WERI-Rb-1 (cell line): ENCODE data around the gene OR1S2.

ENCODE experiments used
- DNase-seq: peaks from one replicate; pipeline ENCODE4 v3.0.0-alpha.2; 2020
- H3K27ac ChIP-seq: fragments of 250-450 bp; sonication (Bioruptor Pico); 2 replicates; pipeline ENCODE4 v1.5.1; 2020; ENCODE audit warnings: mild to moderate bottlenecking, moderate library complexity
- H3K27me3 ChIP-seq: fragments of 250-450 bp; sonication (Bioruptor Pico); 2 replicates; pipeline ENCODE4 v1.5.1; 2021; ENCODE audit warnings: mild to moderate bottlenecking, low read depth, moderate library complexity; ENCODE audit not compliant: insufficient read depth, severe bottlenecking
- H3K36me3 ChIP-seq: fragments of 250-450 bp; sonication (Bioruptor Pico); 2 replicates; pipeline ENCODE4 v1.5.1; 2020; ENCODE audit warnings: mild to moderate bottlenecking, moderate library complexity
- H3K4me3 ChIP-seq: 2 replicates; pipeline ENCODE4 v1.5.1; 2011; ENCODE audit warnings: low read depth, mild to moderate bottlenecking, control low read depth, low read length
- H3K9me3 ChIP-seq: fragments of 250-450 bp; sonication (Bioruptor Pico); 2 replicates; pipeline ENCODE4 v1.5.1; 2021; ENCODE audit warnings: mild to moderate bottlenecking, moderate library complexity; ENCODE audit not compliant: severe bottlenecking
- TF ChIP-seq, protein P1 (sequence below): IDR thresholded peaks from 2 replicates; pipeline ENCODE4 v1.5.1; 2011; ENCODE audit warnings: low read depth, mild to moderate bottlenecking, control low read depth, inconsistent platforms, low read length

Gene OR1S2

DNA sequence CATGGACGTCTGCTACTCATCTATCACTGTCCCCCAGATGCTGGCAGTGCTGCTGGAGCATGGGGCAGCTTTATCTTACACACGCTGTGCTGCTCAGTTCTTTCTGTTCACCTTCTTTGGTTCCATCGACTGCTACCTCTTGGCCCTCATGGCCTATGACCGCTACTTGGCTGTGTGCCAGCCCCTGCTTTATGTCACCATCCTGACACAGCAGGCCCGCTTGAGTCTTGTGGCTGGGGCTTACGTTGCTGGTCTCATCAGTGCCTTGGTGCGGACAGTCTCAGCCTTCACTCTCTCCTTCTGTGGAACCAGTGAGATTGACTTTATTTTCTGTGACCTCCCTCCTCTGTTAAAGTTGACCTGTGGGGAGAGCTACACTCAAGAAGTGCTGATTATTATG lies 24.3 kb downstream of the OR1S2 start:
- Histone ChIP-seq H3K4me3 (no peak overlapping the region), H3K9me3 (no peaks in the 10 kb centered on the region), H3K27ac (no peak overlapping the region), H3K27me3 (peaks cover 61% of the 10 kb centered on the region), H3K36me3 (no peaks in the 10 kb centered on the region)
- DNase-seq = no peak
- TF ChIP-seq, protein P1, sequence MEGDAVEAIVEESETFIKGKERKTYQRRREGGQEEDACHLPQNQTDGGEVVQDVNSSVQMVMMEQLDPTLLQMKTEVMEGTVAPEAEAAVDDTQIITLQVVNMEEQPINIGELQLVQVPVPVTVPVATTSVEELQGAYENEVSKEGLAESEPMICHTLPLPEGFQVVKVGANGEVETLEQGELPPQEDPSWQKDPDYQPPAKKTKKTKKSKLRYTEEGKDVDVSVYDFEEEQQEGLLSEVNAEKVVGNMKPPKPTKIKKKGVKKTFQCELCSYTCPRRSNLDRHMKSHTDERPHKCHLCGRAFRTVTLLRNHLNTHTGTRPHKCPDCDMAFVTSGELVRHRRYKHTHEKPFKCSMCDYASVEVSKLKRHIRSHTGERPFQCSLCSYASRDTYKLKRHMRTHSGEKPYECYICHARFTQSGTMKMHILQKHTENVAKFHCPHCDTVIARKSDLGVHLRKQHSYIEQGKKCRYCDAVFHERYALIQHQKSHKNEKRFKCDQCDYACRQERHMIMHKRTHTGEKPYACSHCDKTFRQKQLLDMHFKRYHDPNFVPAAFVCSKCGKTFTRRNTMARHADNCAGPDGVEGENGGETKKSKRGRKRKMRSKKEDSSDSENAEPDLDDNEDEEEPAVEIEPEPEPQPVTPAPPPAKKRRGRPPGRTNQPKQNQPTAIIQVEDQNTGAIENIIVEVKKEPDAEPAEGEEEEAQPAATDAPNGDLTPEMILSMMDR = no peak

GRCh38 chr11:58178444-58178843 lies 25.5 kb downstream of the OR1S2 start:
- H3K27me3 ChIP-seq = peaks cover 60% of the 10 kb centered on the region
- DNase-seq = no peak
- no peaks in the 10 kb centered on the region for H3K9me3 ChIP-seq
- no peak overlapping the region for H3K4me3 ChIP-seq
- H3K36me3 ChIP-seq = no peaks in the 10 kb centered on the region
- no peak overlapping the region for H3K27ac ChIP-seq
- TF ChIP-seq, protein P1 = no peak

GRCh38 chr11:58177409-58178054 lies 26.4 kb downstream of the OR1S2 start:
- TF ChIP-seq, protein P1 = no peak
- H3K27ac ChIP-seq = no peak overlapping the region
- peaks cover 54% of the 10 kb centered on the region for H3K27me3 ChIP-seq

GRCh38 chr11:58165504-58166106 lies 38.3 kb downstream of the OR1S2 start:
- no peak for DNase-seq
- TF ChIP-seq, protein P1 = no peak
- peaks cover 40% of the 10 kb centered on the region for H3K27me3 ChIP-seq
- no peaks in the 10 kb centered on the region for H3K36me3 ChIP-seq
- H3K4me3 ChIP-seq = no peak overlapping the region
- H3K27ac ChIP-seq = no peak overlapping the region
- no peaks in the 10 kb centered on the region for H3K9me3 ChIP-seq

More at GRCh38 chr11:58177409-58178054, 26.4 kb downstream of the OR1S2 start:
- Histone ChIP-seq H3K9me3 (no peaks in the 10 kb centered on the region), H3K4me3 (no peak overlapping the region), H3K36me3 (no peaks in the 10 kb centered on the region)
- no peak for DNase-seq

GRCh38 chr11:58164990-58165389 lies 39.0 kb downstream of the OR1S2 start:
- TF ChIP-seq, protein P1 = no peak

DNA sequence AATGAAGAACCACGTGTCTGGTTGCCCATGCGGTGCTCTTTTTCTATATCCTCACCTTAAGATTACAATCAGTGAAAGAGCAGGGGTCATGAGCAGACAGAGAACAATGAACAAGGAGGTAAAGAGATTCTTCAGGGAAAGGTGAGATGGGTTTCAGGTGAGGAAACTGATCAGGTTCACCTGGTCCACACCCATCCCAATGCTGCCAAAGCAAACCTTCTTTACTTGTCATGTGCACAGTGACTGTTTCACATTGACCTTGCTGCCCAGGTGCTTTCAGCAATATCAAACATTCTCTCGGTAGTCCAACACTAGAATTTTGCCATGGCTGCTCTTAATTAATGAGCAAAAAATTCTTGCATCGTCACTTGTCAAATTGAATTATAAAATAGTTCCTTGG lies 39.6 kb downstream of the OR1S2 start:
- no peak for DNase-seq
- Histone ChIP-seq H3K27me3 (peaks cover 40% of the 10 kb centered on the region), H3K27ac (no peak overlapping the region), H3K36me3 (no peaks in the 10 kb centered on the region), H3K9me3 (no peaks in the 10 kb centered on the region), H3K4me3 (no peak overlapping the region)
- TF ChIP-seq, protein P1 = no peak

More at GRCh38 chr11:58164990-58165389, 39.0 kb downstream of the OR1S2 start:
- H3K9me3 ChIP-seq = no peaks in the 10 kb centered on the region
- H3K27ac ChIP-seq = no peak overlapping the region
- H3K36me3 ChIP-seq = no peaks in the 10 kb centered on the region
- peaks cover 40% of the 10 kb centered on the region for H3K27me3 ChIP-seq
- no peak overlapping the region for H3K4me3 ChIP-seq
- DNase-seq = no peak
